KG1 (cell line): ENCODE data around the gene RUNX1.

Experiments used
- DNase-seq: peaks from one replicate; lab custom pipeline; 2025; lab: John Stamatoyannopoulos, UW

RUNX1 gene

DNA sequence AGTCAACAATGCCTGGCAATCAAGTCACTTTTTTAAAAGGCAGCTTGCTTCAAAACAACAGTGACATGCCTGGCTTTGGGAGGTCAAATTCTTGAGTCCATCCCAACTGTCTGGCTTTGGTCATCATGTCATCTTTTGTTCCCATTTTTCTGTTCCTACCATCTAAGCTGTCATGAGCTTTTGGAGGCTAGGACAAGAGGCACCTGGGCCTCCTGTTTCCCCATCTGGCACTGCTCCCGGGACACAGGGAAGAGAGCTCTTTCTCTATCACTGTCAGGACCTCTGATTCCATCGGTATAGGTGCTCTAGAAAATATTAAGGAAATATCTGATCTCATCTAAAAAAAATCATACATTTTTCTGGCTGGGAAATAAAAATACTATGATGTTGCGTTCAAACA, 224.0 kb downstream of the RUNX1 start:
- no peak for DNase-seq

- no peak for DNase-seq
Observed at GRCh38 chr21:34824314-34824713, 224.8 kb downstream of the RUNX1 start.

- no peak for DNase-seq
Observed at GRCh38 chr21:34822942-34823341, 226.2 kb downstream of the RUNX1 start.

- DNase-seq, result no peak
Observed at GRCh38 chr21:34822168-34822567, 226.9 kb downstream of the RUNX1 start.

DNA sequence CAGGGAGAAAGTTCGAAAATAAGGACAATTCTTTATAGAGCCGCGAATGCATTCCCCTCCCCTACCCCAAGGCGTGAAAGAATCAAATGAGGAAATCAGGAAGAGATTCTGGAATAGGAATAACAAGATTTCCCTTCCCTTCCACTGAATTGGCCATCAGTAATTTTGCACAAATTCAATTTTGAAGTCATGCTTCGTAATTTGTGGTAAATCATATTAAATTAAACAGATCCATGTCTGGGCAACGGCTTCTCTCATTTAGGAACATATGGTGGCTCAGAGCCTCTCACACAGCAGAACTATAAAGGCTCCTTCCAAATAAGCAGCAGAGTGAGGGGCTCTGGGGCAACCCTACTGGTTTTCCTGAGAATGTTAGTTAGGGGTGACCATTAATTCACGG, 227.4 kb downstream of the RUNX1 start:
- DNase-seq, result no peak

DNA sequence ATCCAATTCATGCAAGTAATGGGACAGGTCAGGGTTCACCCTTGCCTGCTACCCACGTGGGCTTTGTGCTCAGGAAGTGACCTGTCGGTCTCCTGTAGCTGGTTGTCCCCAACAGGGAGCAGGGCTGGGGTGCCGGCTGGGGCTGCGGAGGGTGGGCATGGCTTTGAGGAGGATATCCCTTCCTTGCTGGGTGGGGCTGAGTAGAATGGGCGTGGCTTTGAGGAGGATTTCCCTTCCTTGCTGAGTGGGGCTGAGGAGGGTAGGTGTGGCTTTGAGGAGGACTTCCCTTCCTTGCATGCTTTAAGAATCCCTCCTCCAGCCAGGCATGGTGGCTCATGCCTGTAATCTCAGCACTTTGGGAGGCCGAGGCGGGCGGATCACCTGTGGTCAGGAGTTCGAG, 229.1 kb downstream of the RUNX1 start:
- no peak for DNase-seq

- DNase-seq, result no peak
Observed at GRCh38 chr21:34819357-34819999, 229.6 kb downstream of the RUNX1 start.

- DNase-seq, result no peak
Observed at GRCh38 chr21:34818662-34819158, 230.4 kb downstream of the RUNX1 start.

GRCh38 chr21:34817821-34818661, 231.1 kb downstream of the RUNX1 start:
- no peak for DNase-seq

GRCh38 chr21:34815831-34816705, 233.0 kb downstream of the RUNX1 start:
- no peak for DNase-seq

DNA sequence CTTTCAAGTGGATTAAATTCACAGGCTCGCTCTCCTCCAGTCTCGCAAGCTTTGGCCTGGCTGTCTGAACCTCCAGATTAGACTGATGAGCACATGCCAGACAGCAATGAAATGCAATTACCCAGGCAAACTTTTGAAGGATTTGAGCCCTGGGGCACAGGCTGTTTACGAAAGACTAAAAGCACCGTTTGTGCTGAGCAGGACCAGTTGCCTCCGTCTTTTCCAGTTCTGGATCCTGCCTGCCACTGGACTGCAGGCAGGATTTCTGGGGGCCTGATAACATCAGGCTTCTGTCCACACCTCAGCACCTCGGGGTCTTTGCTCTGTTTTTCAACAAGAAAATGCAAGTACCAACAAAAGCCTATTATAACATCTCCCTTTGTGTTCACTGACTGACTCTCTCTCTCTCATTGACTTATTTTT, 234.6 kb downstream of the RUNX1 start:
- DNase-seq, result no peak

DNA sequence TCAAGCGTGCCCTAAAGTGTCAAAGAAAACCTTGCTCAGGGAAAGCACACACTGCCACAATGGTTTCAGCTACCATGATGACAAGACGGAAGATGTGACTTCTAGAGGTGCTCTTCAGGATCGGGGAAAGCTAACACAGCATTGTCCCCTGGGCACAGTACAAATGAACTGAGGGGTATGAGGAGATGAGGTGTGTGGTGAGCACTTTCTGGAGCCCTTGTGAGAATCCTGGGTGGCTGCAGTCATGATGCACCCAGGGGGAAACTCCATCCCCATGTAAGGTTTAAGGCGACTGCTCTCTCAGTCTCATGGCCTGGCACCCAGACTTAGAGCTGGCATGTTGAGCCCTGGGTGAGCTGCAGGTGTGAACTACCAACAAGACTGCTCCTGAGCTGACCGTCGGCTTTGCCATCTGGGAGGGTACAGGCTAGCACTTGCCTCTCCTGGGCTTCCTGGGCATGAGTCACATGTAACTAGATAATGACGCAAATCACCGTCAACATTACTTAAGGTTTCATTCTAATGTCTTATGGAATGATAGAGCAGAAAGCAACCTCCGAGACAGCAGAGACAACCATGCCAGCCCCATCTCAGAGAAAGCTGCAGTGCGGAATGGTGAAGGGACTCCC, 235.7 kb downstream of the RUNX1 start:
- no peak for DNase-seq

DNA sequence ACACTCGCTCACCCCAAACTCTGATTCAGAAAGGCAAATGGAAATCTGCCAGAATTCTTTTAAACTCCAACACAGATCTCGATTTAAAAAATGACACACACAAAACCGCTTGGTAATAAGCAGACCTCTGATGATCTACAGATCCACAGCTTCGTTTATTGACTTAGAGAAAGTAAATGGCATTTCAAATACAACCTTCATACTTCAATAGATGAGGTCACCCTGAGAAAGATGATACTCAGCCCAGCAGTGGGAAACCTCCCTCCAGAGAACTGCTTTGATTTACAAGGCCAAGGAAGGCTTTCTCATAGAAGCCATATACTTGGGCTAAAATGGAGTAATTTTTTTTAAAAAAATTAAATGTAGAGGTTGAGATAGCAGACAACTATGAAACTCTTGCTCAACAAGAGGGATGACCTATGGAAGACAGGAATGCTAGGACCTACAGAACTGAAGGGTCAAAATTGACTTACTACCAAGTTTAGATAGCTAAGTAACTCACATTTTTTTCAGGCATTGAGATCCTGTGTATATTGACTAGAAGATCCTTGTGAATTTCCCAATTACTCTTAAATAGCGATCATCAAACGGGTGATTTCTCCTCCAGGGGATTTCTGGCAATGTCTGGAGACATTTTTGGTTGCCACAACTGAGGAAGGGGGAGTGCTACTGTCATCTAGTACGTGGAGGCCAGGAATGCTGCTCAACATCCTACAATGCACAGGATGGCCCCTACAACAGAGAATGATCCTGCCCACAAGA, 236.4 kb downstream of the RUNX1 start:
- no peak for DNase-seq

GRCh38 chr21:34811368-34811767, 237.7 kb downstream of the RUNX1 start:
- no peak for DNase-seq

- no peak for DNase-seq
Observed at GRCh38 chr21:34810786-34811185, 238.3 kb downstream of the RUNX1 start.

GRCh38 chr21:34809822-34810221, 239.3 kb downstream of the RUNX1 start:
- DNase-seq, result no peak

GRCh38 chr21:34808569-34809204, 240.4 kb downstream of the RUNX1 start:
- no peak for DNase-seq

GRCh38 chr21:34807881-34808568, 241.1 kb downstream of the RUNX1 start:
- DNase-seq, result no peak

GRCh38 chr21:34807146-34807880, 241.8 kb downstream of the RUNX1 start:
- DNase-seq, result no peak
